IPS-NIHi7 (cell line): ENCODE results near the gene LAMP1.
"Not testable (repeated sequence)": the region's sequence is repeated elsewhere in the genome, so short reads cannot be mapped to it uniquely, and the experiment has no call there.

Source experiments
- DNase-seq: peaks from one replicate; pipeline ENCODE4 v3.0.0; 2012; ENCODE audit warnings: mixed read lengths; ENCODE audit errors: extremely low spot score

The LAMP1 gene

GRCh38 chr13:113296823-113297369, at the start of gene LAMP1:
LAMP1 (plus strand) TSS chr13:113297239; CDS start chr13:113297435, 196 bp downstream.
- peak; percentile 99 for DNase-seq

- no peak for DNase-seq
Measured at GRCh38 chr13:113252516-113253095, 44.4 kb upstream of the LAMP1 start.

GRCh38 chr13:113257908-113258307, 39.1 kb upstream of the LAMP1 start:
- DNase-seq: not testable (repeated sequence)

- DNase-seq: no peak
Measured at GRCh38 chr13:113258321-113259054, 38.6 kb upstream of the LAMP1 start.

GRCh38 chr13:113260996-113261395, 36.0 kb upstream of the LAMP1 start:
- DNase-seq: no peak

GRCh38 chr13:113263016-113263415, 34.0 kb upstream of the LAMP1 start:
- not testable (repeated sequence) for DNase-seq

- peak; percentile 24 for DNase-seq
Measured at GRCh38 chr13:113267642-113268405, 29.2 kb upstream of the LAMP1 start.

- no peak for DNase-seq
Measured at GRCh38 chr13:113272031-113272430, 25.0 kb upstream of the LAMP1 start.

GRCh38 chr13:113272701-113273181, 24.3 kb upstream of the LAMP1 start:
- no peak for DNase-seq

- DNase-seq: no peak
Measured at GRCh38 chr13:113273321-113273720, 23.7 kb upstream of the LAMP1 start.

GRCh38 chr13:113273851-113274590, 23.0 kb upstream of the LAMP1 start:
- no peak for DNase-seq

GRCh38 chr13:113274721-113275120, 22.3 kb upstream of the LAMP1 start:
- no peak for DNase-seq

GRCh38 chr13:113275387-113275786, 21.7 kb upstream of the LAMP1 start:
- peak; percentile 57 for DNase-seq

GRCh38 chr13:113280126-113280525, 16.9 kb upstream of the LAMP1 start:
- no peak for DNase-seq

GRCh38 chr13:113283904-113284303, 13.1 kb upstream of the LAMP1 start:
- DNase-seq: no peak

GRCh38 chr13:113288880-113289279, 8.2 kb upstream of the LAMP1 start:
- no peak for DNase-seq

- DNase-seq: no peak
Measured at GRCh38 chr13:113291129-113291528, 5.9 kb upstream of the LAMP1 start.

- peak; percentile 71 for DNase-seq
Measured at GRCh38 chr13:113292021-113292862, 4.8 kb upstream of the LAMP1 start.

- no peak for DNase-seq
Measured at GRCh38 chr13:113293686-113294085, 3.4 kb upstream of the LAMP1 start.

- DNase-seq: no peak
Measured at GRCh38 chr13:113295776-113296175, 1.3 kb upstream of the LAMP1 start.
